Stimulated activated naive CD8-positive, alpha-beta T cell treated with anti-CD3 and anti-CD28 coated beads, Interleukin-15, amount 100 ng/mL, for 72 hours (primary cell): ENCODE data around the gene GSTK1.
A peak's percentile ranks its signal among the peaks of the same experiment; 100 is the strongest.
"Not testable (repeated sequence)": the region's sequence is repeated elsewhere in the genome, so short reads cannot be mapped to it uniquely, and the experiment has no call there.

Experiments used
- ATAC-seq: fragments of 150-1000 bp; cut with Tn5 transposase; 2 replicates; pipeline ENCODE4 v1.10.0; 2021; ENCODE audit warnings: mild to moderate bottlenecking, moderate library complexity
- DNase-seq, 2 donors: peaks; one replicate each; pipeline ENCODE4 v3.0.0; 2021 to 2022
- H3K27ac Mint-ChIP-seq, 2 donors: one replicate each; pipeline ENCODE4 v1.8.0; 2022; ENCODE audit warnings: mild to moderate bottlenecking in 2 of 2, mixed read lengths in 2 of 2, moderate library complexity in 2 of 2
- H3K27me3 Mint-ChIP-seq: one replicate; pipeline ENCODE4 v1.8.0; 2022; ENCODE audit warnings: mixed read lengths
- H3K4me1 Mint-ChIP-seq: one replicate; pipeline ENCODE4 v1.8.0; 2022; ENCODE audit warnings: mild to moderate bottlenecking, mixed read lengths
- H3K4me3 Mint-ChIP-seq, 2 donors: one replicate each; pipeline ENCODE4 v1.8.0; 2022; ENCODE audit warnings: mild to moderate bottlenecking in 2 of 2, mixed read lengths in 2 of 2, moderate library complexity in 1 of 2
- H3K9me3 Mint-ChIP-seq, 2 donors: one replicate each; pipeline ENCODE4 v1.8.0; 2022; ENCODE audit warnings: mixed read lengths in 2 of 2

GSTK1 gene

GRCh38 chr7:143263266-143264195 is at the start of gene GSTK1:
TSS of gene GSTK1 (plus strand) at chr7:143263441. CDS start at chr7:143263514, 73 bp downstream.
- Mint-ChIP-seq H3K9me3 (peaks cover 5 to 7% of the 10 kb centered on the region in 2 donors), H3K4me1 (peaks cover 53% of the 10 kb centered on the region), H3K27me3 (no peaks in the 10 kb centered on the region), H3K27ac (peak within 1 kb of the TSS; percentile 99), H3K4me3 (peak within 1 kb of the TSS; percentile 95 to 96)
- DNase-seq (peak; percentile 70 to 84), ATAC-seq (peak; percentile 98)

GRCh38 chr7:143213478-143213877 is 49.8 kb upstream of the GSTK1 start:
- H3K9me3 Mint-ChIP-seq, H3K4me3 Mint-ChIP-seq, ATAC-seq, H3K4me1 Mint-ChIP-seq, H3K27me3 Mint-ChIP-seq, DNase-seq, H3K27ac Mint-ChIP-seq: not testable (repeated sequence)

DNA sequence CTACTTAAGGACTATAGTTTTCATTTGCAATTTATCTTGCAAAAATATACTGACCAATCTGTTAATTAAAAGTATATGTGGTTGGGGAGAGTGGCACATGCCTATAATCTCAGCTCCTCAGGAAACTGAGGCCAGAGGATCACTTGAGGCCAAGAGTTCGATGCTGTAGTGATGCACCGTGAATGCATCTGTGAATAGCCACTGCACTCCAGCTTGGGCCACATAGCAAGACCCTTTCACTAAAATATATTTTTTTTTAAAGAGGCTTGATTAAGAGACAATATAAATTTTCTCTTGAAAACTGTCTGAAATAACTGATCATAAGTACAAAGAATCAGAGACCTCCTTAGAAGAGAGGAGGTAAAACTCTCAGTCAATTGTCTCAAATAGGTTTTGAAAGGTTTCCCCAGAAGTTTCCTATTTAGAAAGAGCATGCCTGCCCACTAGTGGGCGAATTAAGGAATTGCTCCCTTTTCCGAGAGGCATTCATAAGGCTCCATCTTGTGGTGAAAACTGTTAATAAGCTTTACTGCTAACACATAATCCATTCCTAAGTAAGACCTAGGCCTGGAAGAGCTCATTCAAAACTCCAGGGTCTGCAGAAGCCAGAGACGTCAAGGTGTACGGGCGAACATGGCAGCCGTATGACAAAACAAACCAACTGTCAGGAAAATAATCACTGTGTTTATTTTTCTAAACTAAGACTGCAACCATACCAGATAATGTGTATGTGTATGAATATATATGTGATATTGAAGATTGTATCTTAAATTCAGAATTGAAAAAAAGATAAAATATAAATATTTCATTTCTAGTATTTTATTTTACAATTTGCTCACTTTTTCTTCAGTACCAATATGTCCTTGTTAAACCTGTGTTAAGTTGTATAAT is 48.2 kb upstream of the GSTK1 start:
- Mint-ChIP-seq H3K27me3 (no peaks in the 10 kb centered on the region), H3K9me3 (no peaks in the 10 kb centered on the region), H3K27ac (no peak overlapping the region), H3K4me3 (no peak overlapping the region), H3K4me1 (no peaks in the 10 kb centered on the region)
- DNase-seq (peak; percentile 51 to 68), ATAC-seq (peak; percentile 71)

- Mint-ChIP-seq H3K27me3 (no peaks in the 10 kb centered on the region), H3K9me3 (no peaks in the 10 kb centered on the region), H3K4me1 (no peaks in the 10 kb centered on the region), H3K4me3 (no peak overlapping the region), H3K27ac (no peak overlapping the region)
- ATAC-seq: no peak
- DNase-seq: no peak
Observed at GRCh38 chr7:143216151-143216550, 47.1 kb upstream of the GSTK1 start.

DNA sequence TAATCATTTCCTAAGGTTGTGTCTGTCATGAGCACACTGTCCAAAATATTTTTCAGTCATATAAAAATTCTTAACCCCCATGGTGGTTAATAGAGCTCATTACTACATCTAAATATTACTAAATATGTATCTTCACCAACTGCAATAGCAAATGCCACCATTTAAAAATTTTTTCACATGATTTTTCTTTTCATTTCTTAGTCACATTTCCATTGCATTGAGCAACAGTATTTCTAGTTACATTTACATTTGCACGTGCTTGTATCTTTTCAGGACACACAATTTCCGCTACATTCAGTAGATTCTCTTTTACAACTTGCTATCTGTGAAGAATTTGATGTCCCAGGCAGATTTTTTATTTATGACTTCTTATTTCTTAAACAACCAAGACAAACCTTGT is 46.6 kb upstream of the GSTK1 start:
- no peak overlapping the region for H3K4me3 Mint-ChIP-seq
- no peaks in the 10 kb centered on the region for H3K9me3 Mint-ChIP-seq
- no peak overlapping the region for H3K27ac Mint-ChIP-seq
- DNase-seq (no peak), ATAC-seq (no peak)
- peaks cover 5% of the 10 kb centered on the region for H3K27me3 Mint-ChIP-seq
- H3K4me1 Mint-ChIP-seq: no peaks in the 10 kb centered on the region

- H3K4me1 Mint-ChIP-seq: no peaks in the 10 kb centered on the region
- no peaks in the 10 kb centered on the region for H3K9me3 Mint-ChIP-seq
- DNase-seq (no peak), ATAC-seq (no peak)
- H3K27ac Mint-ChIP-seq: no peak overlapping the region
- H3K27me3 Mint-ChIP-seq: peaks cover 16% of the 10 kb centered on the region
- H3K4me3 Mint-ChIP-seq: no peak overlapping the region
Observed at GRCh38 chr7:143217806-143218205, 45.4 kb upstream of the GSTK1 start.

DNA sequence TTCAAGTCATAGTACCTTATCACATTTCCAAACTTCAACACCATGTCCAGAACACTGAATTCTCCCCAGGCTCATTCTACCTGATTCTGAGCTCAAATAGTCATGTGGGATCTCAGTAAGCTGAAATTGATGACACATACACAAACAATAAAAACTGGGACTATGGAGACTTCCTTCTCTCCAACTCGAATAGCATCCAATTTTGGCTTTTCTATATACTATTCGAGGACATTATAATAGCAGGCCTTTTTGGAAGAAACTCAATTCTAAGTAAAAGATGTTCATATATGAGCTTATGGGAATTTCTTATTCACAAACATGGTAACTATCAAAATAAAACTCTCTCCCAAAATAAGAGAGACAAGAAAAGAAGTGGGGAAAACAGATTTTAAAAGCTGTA is 42.0 kb upstream of the GSTK1 start:
- no peak overlapping the region for H3K4me3 Mint-ChIP-seq
- ATAC-seq (no peak), DNase-seq (no peak)
- no peaks in the 10 kb centered on the region for H3K9me3 Mint-ChIP-seq
- H3K27ac Mint-ChIP-seq: no peak overlapping the region
- H3K27me3 Mint-ChIP-seq: peaks cover 28% of the 10 kb centered on the region
- H3K4me1 Mint-ChIP-seq: no peaks in the 10 kb centered on the region

GRCh38 chr7:143221737-143222136 is 41.5 kb upstream of the GSTK1 start, which contains the start of gene TAS2R40:
TSS of gene TAS2R40 (plus strand) at chr7:143222037. CDS start at chr7:143222079, 42 bp downstream.
- H3K4me1 Mint-ChIP-seq: no peaks in the 10 kb centered on the region
- peaks cover 28% of the 10 kb centered on the region for H3K27me3 Mint-ChIP-seq
- ATAC-seq (no peak), DNase-seq (no peak)
- no peaks in the 10 kb centered on the region for H3K9me3 Mint-ChIP-seq
- no peak within 1 kb of the TSS for H3K4me3 Mint-ChIP-seq
- H3K27ac Mint-ChIP-seq: no peak within 1 kb of the TSS

GRCh38 chr7:143222782-143223181 is 40.5 kb upstream of the GSTK1 start:
- H3K27ac Mint-ChIP-seq: no peak overlapping the region
- ATAC-seq: no peak
- H3K9me3 Mint-ChIP-seq: no peaks in the 10 kb centered on the region

DNA sequence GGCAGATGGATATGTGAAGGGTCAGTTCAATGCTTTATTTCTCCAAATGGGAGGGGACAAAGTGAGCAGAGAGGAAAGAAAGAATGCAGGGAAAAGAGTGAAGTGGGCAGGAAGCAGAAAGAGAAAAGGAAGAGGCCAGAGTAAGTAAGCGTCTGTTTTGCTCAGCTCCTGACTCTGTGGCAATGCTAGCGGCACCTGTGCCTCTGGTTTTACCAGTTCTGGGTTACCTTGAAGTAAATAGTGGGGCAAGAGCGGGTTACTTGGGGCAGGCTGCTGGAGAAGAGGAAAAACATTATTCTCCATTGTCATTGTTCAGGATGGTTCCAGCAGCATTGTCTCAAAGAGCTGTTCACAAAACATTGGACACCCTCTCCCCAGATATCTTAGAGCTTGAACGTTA is 39.5 kb upstream of the GSTK1 start:
- Mint-ChIP-seq H3K4me3 (no peak overlapping the region), H3K27me3 (peaks cover 28% of the 10 kb centered on the region), H3K4me1 (no peaks in the 10 kb centered on the region), H3K9me3 (no peaks in the 10 kb centered on the region), H3K27ac (peak overlapping the region in 1 of 2 donors; percentile 34)
- DNase-seq: no peak
- no peak for ATAC-seq

More at GRCh38 chr7:143222782-143223181, 40.5 kb upstream of the GSTK1 start:
- Mint-ChIP-seq H3K4me1 (no peaks in the 10 kb centered on the region), H3K27me3 (peaks cover 28% of the 10 kb centered on the region), H3K4me3 (no peak overlapping the region)
- DNase-seq: no peak

DNA sequence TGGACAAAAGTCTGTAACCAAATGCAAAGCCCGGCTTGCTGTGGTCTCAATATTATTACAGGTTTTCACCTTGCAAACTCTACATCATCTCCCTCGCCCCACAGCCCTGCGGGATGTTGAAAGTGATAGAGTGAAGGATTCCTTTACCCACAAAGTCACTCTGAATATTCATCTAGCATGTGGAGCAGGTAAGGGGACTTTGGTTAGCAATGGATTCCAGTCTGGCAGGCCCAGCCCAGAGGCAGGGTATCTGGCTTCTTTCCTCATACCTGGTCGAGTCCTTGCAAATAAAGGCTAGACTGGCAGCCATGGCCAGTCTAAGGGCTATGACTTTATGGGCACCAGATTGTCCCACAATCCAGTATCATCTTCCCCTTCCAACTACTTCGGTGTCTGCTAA is 38.2 kb upstream of the GSTK1 start:
- DNase-seq (no peak), ATAC-seq (no peak)
- H3K27me3 Mint-ChIP-seq: peaks cover 28% of the 10 kb centered on the region
- H3K4me1 Mint-ChIP-seq: no peaks in the 10 kb centered on the region
- H3K27ac Mint-ChIP-seq: no peak overlapping the region
- no peaks in the 10 kb centered on the region for H3K9me3 Mint-ChIP-seq
- no peak overlapping the region for H3K4me3 Mint-ChIP-seq

GRCh38 chr7:143227806-143228205 is 35.4 kb upstream of the GSTK1 start:
- H3K27ac Mint-ChIP-seq: no peak overlapping the region
- H3K27me3 Mint-ChIP-seq: peaks cover 12% of the 10 kb centered on the region
- no peak overlapping the region for H3K4me3 Mint-ChIP-seq
- DNase-seq: no peak
- no peaks in the 10 kb centered on the region for H3K9me3 Mint-ChIP-seq
- H3K4me1 Mint-ChIP-seq: no peaks in the 10 kb centered on the region
- ATAC-seq: no peak

DNA sequence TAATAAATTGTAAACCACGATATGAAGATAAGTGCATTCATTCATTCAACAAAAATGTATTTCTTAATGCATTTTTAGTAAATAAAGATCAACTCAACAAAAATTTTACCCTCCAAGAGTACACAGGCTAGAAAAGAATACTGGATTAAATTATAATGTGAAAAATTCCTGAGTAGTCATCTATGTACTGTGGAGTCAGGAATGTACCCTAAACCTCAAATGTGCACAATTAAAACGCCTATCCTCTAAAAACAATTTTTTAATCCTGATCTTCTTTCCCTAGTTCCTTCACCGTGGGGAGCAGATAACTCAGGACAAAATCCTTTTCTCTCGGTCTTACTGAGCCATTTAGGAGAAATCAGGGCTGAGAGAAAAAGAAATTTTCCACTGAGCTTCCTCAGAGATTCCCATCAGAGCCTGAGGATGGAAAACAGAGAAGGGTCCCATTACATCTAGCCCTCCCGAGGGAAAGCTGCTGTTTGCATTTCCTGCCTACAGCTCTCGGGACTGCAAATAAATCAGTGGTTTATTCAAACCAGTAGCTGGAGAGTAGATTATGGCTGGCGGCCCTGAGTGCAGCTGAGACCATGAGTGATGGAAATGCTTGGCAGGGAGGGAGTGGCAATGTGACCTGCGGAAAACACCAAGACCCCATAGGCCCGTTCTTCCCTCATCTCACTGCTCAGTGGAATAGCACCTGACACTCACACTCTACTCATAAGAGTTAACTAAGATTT is 34.0 kb upstream of the GSTK1 start:
- no peak overlapping the region for H3K27ac Mint-ChIP-seq
- ATAC-seq (no peak), DNase-seq (no peak)
- no peak overlapping the region for H3K4me3 Mint-ChIP-seq
- no peaks in the 10 kb centered on the region for H3K4me1 Mint-ChIP-seq
- H3K9me3 Mint-ChIP-seq: no peaks in the 10 kb centered on the region
- no peaks in the 10 kb centered on the region for H3K27me3 Mint-ChIP-seq

- ATAC-seq: no peak
- Mint-ChIP-seq H3K27me3 (peaks cover 3% of the 10 kb centered on the region), H3K4me1 (no peaks in the 10 kb centered on the region), H3K4me3 (no peak overlapping the region), H3K9me3 (peaks cover 7 to 8% of the 10 kb centered on the region in 2 donors), H3K27ac (no peak overlapping the region)
- DNase-seq: no peak
Observed at GRCh38 chr7:143230602-143231457, 32.4 kb upstream of the GSTK1 start.
